Natural killer cell (primary cell): ENCODE data around the gene TMEM243. TPM values are rescaled to one million over a fixed set of nuclear protein-coding genes. Genes with fewer than 3 reads are reported as not detected.

ENCODE experiments used
- ATAC-seq, 3 donors: fragments of 150-1000 bp in 2 of 3; fragments of 200-7000 bp in 1 of 3; cut with Tn5 transposase; 1 replicate in 1 of 3; 2 replicates in 2 of 3; pipeline ENCODE4 v1.10.0; 2021; ENCODE audit warnings: mild to moderate bottlenecking in 2 of 3, moderate library complexity in 2 of 3
- DNase-seq, 2 donors: peaks; one replicate each; pipeline versions ENCODE4 v3.0.0 to v3.0.0-alpha.2; 2013 to 2021; ENCODE audit warnings: mixed read lengths in 1 of 2
- H3K27ac ChIP-seq: one replicate; pipeline ENCODE4 v1.5.1; 2013; ENCODE audit warnings: mild to moderate bottlenecking, low read length
- H3K27me3 ChIP-seq: one replicate; pipeline ENCODE4 v1.6.1; 2013; ENCODE audit warnings: low read length; ENCODE audit not compliant: control insufficient read depth, insufficient read depth
- H3K36me3 ChIP-seq: one replicate; pipeline ENCODE4 v1.6.1; 2013; ENCODE audit warnings: low read length; ENCODE audit not compliant: control insufficient read depth, insufficient read depth
- H3K4me1 ChIP-seq: one replicate; pipeline ENCODE4 v1.6.1; 2013; ENCODE audit warnings: low read length; ENCODE audit not compliant: control insufficient read depth, insufficient read depth
- H3K4me3 ChIP-seq: one replicate; pipeline ENCODE4 v1.5.1; 2013; ENCODE audit warnings: low read length
- H3K9me3 ChIP-seq: one replicate; pipeline ENCODE4 v1.6.1; 2013; ENCODE audit warnings: low read length; ENCODE audit not compliant: control insufficient read depth, insufficient read depth
- H3K27ac Mint-ChIP-seq, 2 donors: one replicate each; pipeline ENCODE4 v1.8.0; 2022; ENCODE audit warnings: mild to moderate bottlenecking in 2 of 2, mixed read lengths in 2 of 2, moderate library complexity in 1 of 2
- H3K27me3 Mint-ChIP-seq, 2 donors: one replicate each; pipeline ENCODE4 v1.8.0; 2022; ENCODE audit warnings: low read depth in 2 of 2, mixed read lengths in 2 of 2
- H3K36me3 Mint-ChIP-seq: one replicate; pipeline ENCODE4 v1.8.0; 2022; ENCODE audit warnings: mixed read lengths
- H3K4me1 Mint-ChIP-seq, 2 donors: one replicate each; pipeline ENCODE4 v1.8.0; 2022; ENCODE audit warnings: mixed read lengths in 2 of 2
- H3K4me3 Mint-ChIP-seq: one replicate; pipeline ENCODE4 v1.8.0; 2022; ENCODE audit warnings: mild to moderate bottlenecking, moderate library complexity, mixed read lengths
- H3K9me3 Mint-ChIP-seq, 2 donors: one replicate each; pipeline ENCODE4 v1.8.0; 2022; ENCODE audit warnings: mixed read lengths in 2 of 2
- WGBS: methylation state at CpG from one replicate; pipeline ENCODE4 v1.1.7; 2013; ENCODE audit warnings: missing lambda C conversion rate; ENCODE audit not compliant: insufficient coverage; 5-methylcytosine and 5-hydroxymethylcytosine counted together
- intact Hi-C: fragments of 100-400 bp; cut with micrococcal nuclease; formaldehyde crosslinking; loops from one replicate; pipeline ENCODE4 v1.14.2; 2022
- total RNA-seq, 4 donors: library from RNA; stranded (reverse); fragments of 120-200 nt in 1 of 4; gene quantifications; one replicate each; pipeline versions ENCODE4 v1.2.3 to v1.2.4, GENCODE V29; 2013 to 2022
- TF ChIP-seq, protein P1 (sequence below): fragments of 200-600 bp; IDR thresholded peaks from one replicate; pipeline ENCODE4 v1.8.0; 2022; ENCODE audit warnings: antibody characterized with exemption

Gene TMEM243
- total RNA-seq, 3 donors from 2014 or later (not counting 1 experiment from before 2014, with no cell fraction given), result 52.5 to 61.8 (median 55.2) TPM

GRCh38 chr7:87231711-87232110 lies 12.2 kb upstream of the TMEM243 start:
- DNase-seq, result no peak
- Mint-ChIP-seq H3K27me3 (peaks cover 3 to 6% of the 10 kb centered on the region in 2 donors), H3K9me3 (no peaks in the 10 kb centered on the region), H3K27ac (no peak overlapping the region), H3K4me1 (no peaks in the 10 kb centered on the region), H3K36me3 (no peaks in the 10 kb centered on the region), H3K4me3 (no peak overlapping the region)
- H3K9me3 ChIP-seq, result no peaks in the 10 kb centered on the region
- no peaks in the 10 kb centered on the region for H3K4me1 ChIP-seq
- TF ChIP-seq, protein P1, sequence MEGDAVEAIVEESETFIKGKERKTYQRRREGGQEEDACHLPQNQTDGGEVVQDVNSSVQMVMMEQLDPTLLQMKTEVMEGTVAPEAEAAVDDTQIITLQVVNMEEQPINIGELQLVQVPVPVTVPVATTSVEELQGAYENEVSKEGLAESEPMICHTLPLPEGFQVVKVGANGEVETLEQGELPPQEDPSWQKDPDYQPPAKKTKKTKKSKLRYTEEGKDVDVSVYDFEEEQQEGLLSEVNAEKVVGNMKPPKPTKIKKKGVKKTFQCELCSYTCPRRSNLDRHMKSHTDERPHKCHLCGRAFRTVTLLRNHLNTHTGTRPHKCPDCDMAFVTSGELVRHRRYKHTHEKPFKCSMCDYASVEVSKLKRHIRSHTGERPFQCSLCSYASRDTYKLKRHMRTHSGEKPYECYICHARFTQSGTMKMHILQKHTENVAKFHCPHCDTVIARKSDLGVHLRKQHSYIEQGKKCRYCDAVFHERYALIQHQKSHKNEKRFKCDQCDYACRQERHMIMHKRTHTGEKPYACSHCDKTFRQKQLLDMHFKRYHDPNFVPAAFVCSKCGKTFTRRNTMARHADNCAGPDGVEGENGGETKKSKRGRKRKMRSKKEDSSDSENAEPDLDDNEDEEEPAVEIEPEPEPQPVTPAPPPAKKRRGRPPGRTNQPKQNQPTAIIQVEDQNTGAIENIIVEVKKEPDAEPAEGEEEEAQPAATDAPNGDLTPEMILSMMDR, result no peak
- peaks cover 3% of the 10 kb centered on the region for H3K27me3 ChIP-seq
- H3K27ac ChIP-seq, result no peak overlapping the region
- H3K36me3 ChIP-seq, result no peaks in the 10 kb centered on the region
- ATAC-seq, result no peak
- intact Hi-C loops, result no loop called here
- no peak overlapping the region for H3K4me3 ChIP-seq

GRCh38 chr7:87231258-87231657 lies 11.7 kb upstream of the TMEM243 start:
- ATAC-seq, result no peak
- 92% methylated on average over 7 of the region's 7 CpGs for WGBS
- Mint-ChIP-seq H3K36me3 (no peaks in the 10 kb centered on the region), H3K27ac (no peak overlapping the region), H3K9me3 (no peaks in the 10 kb centered on the region), H3K4me3 (no peak overlapping the region), H3K4me1 (no peaks in the 10 kb centered on the region), H3K27me3 (peaks cover 4 to 10% of the 10 kb centered on the region in 2 donors)
- Histone ChIP-seq H3K9me3 (no peaks in the 10 kb centered on the region), H3K27me3 (peaks cover 3% of the 10 kb centered on the region), H3K4me1 (no peaks in the 10 kb centered on the region), H3K36me3 (no peaks in the 10 kb centered on the region), H3K27ac (no peak overlapping the region), H3K4me3 (no peak overlapping the region)
- intact Hi-C loops, result no loop called here
- no peak for DNase-seq
- TF ChIP-seq, protein P1, result no peak

- DNase-seq (no peak), ATAC-seq (no peak)
- Mint-ChIP-seq H3K27ac (no peak overlapping the region), H3K4me1 (no peaks in the 10 kb centered on the region), H3K27me3 (peaks cover 8 to 14% of the 10 kb centered on the region in 2 donors), H3K4me3 (no peak overlapping the region), H3K9me3 (no peaks in the 10 kb centered on the region), H3K36me3 (no peaks in the 10 kb centered on the region)
- no peaks in the 10 kb centered on the region for H3K4me1 ChIP-seq
- peaks cover 3% of the 10 kb centered on the region for H3K27me3 ChIP-seq
- intact Hi-C loops, result no loop called here
- TF ChIP-seq, protein P1, result no peak
- H3K36me3 ChIP-seq, result no peaks in the 10 kb centered on the region
- H3K9me3 ChIP-seq, result no peaks in the 10 kb centered on the region
- no peak overlapping the region for H3K4me3 ChIP-seq
- H3K27ac ChIP-seq, result no peak overlapping the region
- WGBS, result 29% methylated on average over 2 of the region's 3 CpGs
These were observed 7.0 kb upstream of the TMEM243 start for GRCh38 chr7:87226495-87226894.

DNA sequence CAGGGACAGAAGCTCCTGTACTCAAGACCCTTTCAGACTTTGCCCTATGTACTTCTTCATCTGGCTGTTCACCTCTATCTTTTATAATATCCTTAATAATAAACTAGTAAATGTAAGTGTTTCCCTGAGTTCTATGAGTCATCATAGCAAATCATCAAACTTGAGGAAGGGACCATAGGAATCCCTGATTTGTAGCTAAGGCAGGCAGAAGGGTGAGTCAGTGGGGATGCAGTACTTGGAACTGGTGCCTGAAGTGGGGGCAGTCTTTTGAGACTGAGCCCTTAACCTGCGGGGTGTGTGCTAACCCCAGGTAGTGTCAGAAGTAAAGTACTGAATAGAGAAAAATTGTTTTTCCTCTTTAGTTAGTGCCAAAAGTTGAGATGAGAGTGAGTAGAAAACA lies 6.2 kb upstream of the TMEM243 start:
- ATAC-seq (no peak), DNase-seq (no peak)
- peaks cover 5% of the 10 kb centered on the region for H3K4me1 ChIP-seq
- no peak overlapping the region for H3K4me3 ChIP-seq
- H3K36me3 Mint-ChIP-seq, result no peaks in the 10 kb centered on the region
- H3K9me3 ChIP-seq, result no peaks in the 10 kb centered on the region
- peaks cover 3% of the 10 kb centered on the region for H3K27me3 ChIP-seq
- TF ChIP-seq, protein P1, result no peak
- peaks cover 8 to 14% of the 10 kb centered on the region in 2 donors for H3K27me3 Mint-ChIP-seq
- intact Hi-C loops, result no loop called here
- no peaks in the 10 kb centered on the region for H3K9me3 Mint-ChIP-seq
- H3K27ac ChIP-seq, result no peak overlapping the region
- H3K36me3 ChIP-seq, result no peaks in the 10 kb centered on the region
- no peak overlapping the region for H3K4me3 Mint-ChIP-seq
- WGBS, result 64% methylated on average over 1 of the region's 1 CpG
- H3K27ac Mint-ChIP-seq, result no peak overlapping the region
- H3K4me1 Mint-ChIP-seq, result peaks cover 5% of the 10 kb centered on the region in 2 donors
